Hepatocyte (in vitro differentiated cells): ENCODE measurements around the gene IER5. TPM values are rescaled to one million over a fixed set of nuclear protein-coding genes. Genes with fewer than 3 reads are reported as not detected.
A peak's percentile ranks its signal among the peaks of the same experiment; 100 is the strongest.

Experiments
- DNase-seq: peaks from one replicate; pipeline ENCODE4 v3.0.0-alpha.2; 2016; ENCODE audit warnings: low spot score
- H2AFZ ChIP-seq: fragments of 200-600 bp; sonication (generic); 2 replicates; pipeline ENCODE4 v1.6.0; 2016; ENCODE audit warnings: antibody characterized with exemption, mild to moderate bottlenecking
- H3K27ac ChIP-seq: fragments of 200-600 bp; sonication (generic); 2 replicates; pipeline ENCODE4 v1.5.1; 2016; ENCODE audit warnings: mild to moderate bottlenecking
- H3K27me3 ChIP-seq: fragments of 200-600 bp; sonication (generic); 2 replicates; pipeline ENCODE4 v1.6.1; 2016
- H3K36me3 ChIP-seq: fragments of 200-600 bp; sonication (generic); replicated peaks from 2 replicates; pipeline ENCODE4 v1.5.1; 2016; ENCODE audit warnings: low read depth; ENCODE audit not compliant: insufficient read depth
- H3K4me1 ChIP-seq: fragments of 200-600 bp; sonication (generic); 2 replicates; pipeline ENCODE4 v1.5.1; 2016; ENCODE audit warnings: mild to moderate bottlenecking, moderate library complexity; ENCODE audit not compliant: insufficient read depth
- H3K4me2 ChIP-seq: fragments of 200-600 bp; sonication (generic); 2 replicates; pipeline ENCODE4 v1.6.0; 2016
- H3K4me3 ChIP-seq: fragments of 200-600 bp; sonication (generic); 2 replicates; pipeline ENCODE4 v1.5.1; 2016; ENCODE audit warnings: mild to moderate bottlenecking
- H3K79me2 ChIP-seq: fragments of 200-600 bp; sonication (generic); 2 replicates; pipeline ENCODE4 v1.6.0; 2017; ENCODE audit warnings: mild to moderate bottlenecking
- H3K9me2 ChIP-seq: fragments of 200-600 bp; sonication (generic); replicated peaks from 2 replicates; pipeline ENCODE4 v1.6.0; 2017; ENCODE audit warnings: mild to moderate bottlenecking; ENCODE audit not compliant: insufficient read depth
- H3K9me3 ChIP-seq: fragments of 200-600 bp; sonication (generic); 2 replicates; pipeline ENCODE4 v1.5.1; 2016; ENCODE audit warnings: low read depth, mild to moderate bottlenecking
- H4K20me1 ChIP-seq: fragments of 200-600 bp; sonication (generic); 2 replicates; pipeline ENCODE4 v1.6.0; 2016; ENCODE audit warnings: mild to moderate bottlenecking; ENCODE audit not compliant: insufficient read depth, poor library complexity, severe bottlenecking
- CTCF ChIP-seq: fragments of 200-600 bp; sonication (generic); IDR thresholded peaks from 2 replicates; pipeline ENCODE4 v1.5.1; 2016; ENCODE audit warnings: antibody characterized with exemption, mild to moderate bottlenecking; ENCODE audit not compliant: poor library complexity
- EZH2 ChIP-seq: fragments of 200-600 bp; sonication (generic); IDR thresholded peaks from 2 replicates; pipeline ENCODE4 v1.6.1; 2016; ENCODE audit warnings: antibody characterized with exemption, mild to moderate bottlenecking, borderline replicate concordance
- EZH2phosphoT487 ChIP-seq: fragments of 200-600 bp; sonication (generic); IDR thresholded peaks from one replicate; pipeline ENCODE4 v1.6.1; 2018; ENCODE audit warnings: antibody characterized with exemption, mild to moderate bottlenecking, low read depth, moderate library complexity; ENCODE audit not compliant: unreplicated experiment, severe bottlenecking
- WGBS: methylation state at CpG from one replicate; pipeline ENCODE4 v1.1.6; 2016; ENCODE audit warnings: low lambda C conversion rate; ENCODE audit errors: missing lambda C conversion rate; 5-methylcytosine and 5-hydroxymethylcytosine counted together
- polyA plus RNA-seq: library from polyadenylated mRNA; unstranded; fragments of >200 nt; fragmentation: Nextera tagmentation; extraction: Ambion mirVana; gene quantifications from 2 replicates; pipeline ENCODE4 v1.2.1, GENCODE V29; 2016
- total RNA-seq: library from RNA; depleted of rRNA; stranded (reverse); fragments of >200 nt; gene quantifications from 2 replicates; pipeline ENCODE4 v1.2.3, GENCODE V29; 2014

IER5 gene
- total and polyA plus RNA-seq, 2 experiments from 2014 or later = 16.6 to 23.1 TPM

DNA sequence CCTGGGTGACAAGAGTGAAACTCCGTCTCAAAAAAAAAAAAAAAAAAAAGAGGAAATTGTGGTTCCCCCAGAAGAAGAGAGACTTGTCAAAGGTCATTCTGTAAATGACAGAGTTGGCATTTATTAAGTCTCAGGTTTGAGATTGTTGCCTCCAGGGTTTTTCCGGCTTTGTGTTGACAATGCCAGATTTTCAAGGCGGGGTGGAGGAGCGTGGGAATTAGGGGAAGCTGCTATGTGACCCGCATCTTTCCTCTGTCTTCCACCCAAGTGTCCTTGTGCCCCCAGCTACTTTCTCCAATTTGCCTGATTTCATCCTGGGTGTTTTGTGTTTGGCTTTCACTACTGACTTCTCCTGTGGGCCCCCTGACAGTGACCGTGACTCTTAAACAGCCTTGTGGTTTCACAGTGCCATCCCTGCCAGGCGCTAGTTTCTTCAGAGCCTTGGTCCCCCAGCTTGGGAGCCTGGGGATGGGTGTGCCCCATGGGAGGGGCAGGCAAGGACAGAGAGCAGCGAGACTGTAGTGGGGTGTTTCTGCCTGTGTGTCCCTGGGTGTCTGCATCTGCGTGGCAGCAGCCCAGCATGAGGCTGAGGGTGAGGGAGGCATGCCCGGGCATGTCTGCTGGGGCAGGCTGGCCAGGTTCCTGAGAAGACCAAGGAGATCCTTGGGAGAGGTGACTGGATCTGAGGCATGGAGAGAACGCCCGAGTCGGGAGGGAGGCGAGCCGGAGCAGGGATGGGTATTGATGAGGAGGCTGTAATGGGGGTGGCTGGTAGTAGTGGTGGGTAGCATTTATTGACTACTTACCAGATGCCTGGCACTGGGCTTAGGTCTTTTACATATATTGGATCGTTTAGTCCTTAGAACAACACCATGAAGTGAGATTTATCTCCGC lies 46.3 kb downstream of the IER5 start:
- peak overlapping the region; percentile 23 for H3K4me2 ChIP-seq
- DNase-seq = no peak
- 90% methylated on average over 17 of the region's 17 CpGs for WGBS
- H3K27me3 ChIP-seq = no peaks in the 10 kb centered on the region
- H3K36me3 ChIP-seq = no peaks in the 10 kb centered on the region
- no peaks in the 10 kb centered on the region for H3K9me3 ChIP-seq
- peak overlapping the region; percentile 75 for H3K27ac ChIP-seq
- no peak overlapping the region for H3K4me3 ChIP-seq
- no peaks in the 10 kb centered on the region for H3K79me2 ChIP-seq
- no peak overlapping the region for H2AFZ ChIP-seq
- no peaks in the 10 kb centered on the region for H3K9me2 ChIP-seq
- no peaks in the 10 kb centered on the region for H4K20me1 ChIP-seq
- TF ChIP-seq EZH2 (no peak), CTCF (no peak), EZH2phosphoT487 (no peak)
- H3K4me1 ChIP-seq = peaks cover 15% of the 10 kb centered on the region

GRCh38 chr1:181135437-181135731 lies 46.9 kb downstream of the IER5 start:
- peak overlapping the region; percentile 75 for H3K27ac ChIP-seq
- WGBS = 79% methylated on average over 2 of the region's 2 CpGs

DNA sequence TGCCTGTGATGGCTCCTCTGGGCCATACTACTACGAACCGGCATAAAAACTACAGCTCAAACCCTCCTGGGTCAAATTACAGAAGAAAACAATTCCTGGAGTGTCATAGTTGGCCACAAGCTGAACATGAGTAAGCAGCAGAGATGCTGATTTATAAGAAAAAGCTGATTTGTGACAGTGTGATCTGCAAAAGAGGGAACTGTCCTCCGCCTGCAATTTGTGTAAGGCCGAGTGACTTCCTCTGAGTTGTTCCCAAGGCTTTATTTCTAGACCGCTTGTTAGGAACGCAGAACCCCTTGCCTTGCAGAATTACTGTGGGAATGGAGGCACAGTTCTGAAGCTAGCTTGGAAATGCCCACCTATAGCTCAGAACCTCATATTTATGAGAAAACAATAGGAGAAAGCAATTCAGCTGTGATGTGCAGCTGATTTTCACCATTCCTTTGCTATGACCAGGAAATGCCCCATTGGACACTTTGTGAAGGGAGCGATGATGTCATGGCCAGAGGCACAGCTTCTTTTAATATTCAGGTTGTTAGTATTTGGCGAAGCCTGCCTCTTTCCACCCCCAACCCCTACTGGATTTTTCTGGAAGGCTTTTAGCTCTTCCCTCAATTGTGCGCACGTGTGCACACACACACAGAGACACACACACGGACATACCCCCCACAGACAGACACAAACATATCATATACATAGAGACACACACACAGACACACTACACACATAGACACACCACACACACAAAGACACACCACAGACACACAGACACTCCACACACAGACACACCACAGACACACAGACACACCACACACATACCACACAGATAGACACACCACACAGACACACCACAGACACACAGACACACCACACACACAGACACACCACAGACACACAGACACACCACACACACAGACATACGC lies 47.6 kb downstream of the IER5 start:
- H3K27ac ChIP-seq = peak overlapping the region; percentile 75
- no peak overlapping the region for H3K4me3 ChIP-seq
- no peak for DNase-seq
- H3K4me1 ChIP-seq = peaks cover 15% of the 10 kb centered on the region
- H3K9me3 ChIP-seq = no peaks in the 10 kb centered on the region
- no peaks in the 10 kb centered on the region for H3K36me3 ChIP-seq
- H2AFZ ChIP-seq = no peak overlapping the region
- H3K79me2 ChIP-seq = no peaks in the 10 kb centered on the region
- H3K4me2 ChIP-seq = peak overlapping the region; percentile 23
- H4K20me1 ChIP-seq = no peaks in the 10 kb centered on the region
- no peaks in the 10 kb centered on the region for H3K9me2 ChIP-seq
- TF ChIP-seq EZH2 (no peak), CTCF (no peak), EZH2phosphoT487 (no peak)
- 83% methylated on average over 12 of the region's 12 CpGs for WGBS
- no peaks in the 10 kb centered on the region for H3K27me3 ChIP-seq

More at GRCh38 chr1:181135437-181135731, 46.9 kb downstream of the IER5 start:
- no peak for TF ChIP-seq EZH2phosphoT487
- TF ChIP-seq CTCF = peak; percentile 20
- Histone ChIP-seq H3K79me2 (no peaks in the 10 kb centered on the region), H3K4me2 (peak overlapping the region; percentile 23), H3K4me1 (peaks cover 15% of the 10 kb centered on the region), H3K36me3 (no peaks in the 10 kb centered on the region), H4K20me1 (no peaks in the 10 kb centered on the region), H3K9me2 (no peaks in the 10 kb centered on the region), H3K4me3 (no peak overlapping the region), H2AFZ (no peak overlapping the region), H3K27me3 (no peaks in the 10 kb centered on the region), H3K9me3 (no peaks in the 10 kb centered on the region)
- no peak for DNase-seq
